NCI-H82 treated with DMSO at 0.1 percent for 48 hours (cell line): Measurements from ENCODE around the gene RBM38.

ENCODE experiments used
- DNase-seq: peaks from one replicate; lab custom pipeline; 2025; ENCODE audit not compliant: unreplicated experiment; lab: John Stamatoyannopoulos, UW

Gene RBM38

DNA sequence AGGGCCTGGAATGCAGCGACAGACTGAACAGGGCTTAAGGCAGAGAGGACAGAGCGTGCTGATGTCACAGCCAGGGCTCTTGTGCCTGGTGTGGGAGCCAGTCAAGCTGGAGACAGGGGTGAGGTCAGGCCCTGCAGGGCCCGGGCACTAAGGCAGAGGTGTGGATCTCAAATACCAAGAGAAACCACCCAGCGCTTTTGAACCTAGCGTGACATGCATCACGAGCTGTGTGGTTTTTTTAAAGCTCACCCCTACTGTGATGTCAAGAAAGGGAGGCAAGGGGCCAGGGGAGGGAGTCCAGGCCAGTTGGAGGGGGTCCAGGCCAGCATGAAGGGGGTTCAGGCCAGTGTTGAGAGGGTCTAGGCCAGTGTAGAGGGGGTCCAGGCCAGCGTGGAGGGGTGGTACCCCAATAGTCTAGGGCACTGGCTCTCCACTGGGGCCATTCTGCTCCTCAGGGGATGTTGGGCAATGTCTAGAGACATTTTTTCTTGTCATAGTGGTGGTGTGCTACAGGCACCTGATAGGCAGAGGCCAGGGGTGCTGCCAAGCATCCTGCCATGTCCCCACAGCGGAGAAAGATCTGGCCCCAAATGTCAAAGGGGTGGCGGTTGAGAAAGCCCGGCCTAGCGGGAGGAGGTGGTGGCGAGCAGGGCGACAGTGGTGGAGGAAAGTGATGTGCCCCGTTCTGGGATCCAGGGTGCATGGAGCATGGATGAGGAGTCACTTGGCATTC is 42.6 kb downstream of the RBM38 start:
- DNase-seq = no peak

DNA sequence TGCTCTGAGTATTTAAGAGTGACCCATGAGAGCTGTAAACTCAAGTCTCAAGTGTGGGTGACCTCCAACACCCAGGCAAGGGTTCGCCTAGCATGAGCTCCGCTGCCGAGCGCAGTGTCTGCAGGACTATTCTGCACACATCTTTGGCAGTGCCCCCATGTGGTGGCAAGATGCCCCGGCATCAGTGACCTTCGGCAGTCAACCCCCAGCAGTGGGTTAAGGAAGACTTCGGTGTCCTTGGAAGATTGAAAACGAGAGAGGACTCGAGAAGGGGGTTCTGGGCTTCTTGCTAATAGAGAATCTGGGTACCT is 43.1 kb downstream of the RBM38 start:
- no peak for DNase-seq

DNA sequence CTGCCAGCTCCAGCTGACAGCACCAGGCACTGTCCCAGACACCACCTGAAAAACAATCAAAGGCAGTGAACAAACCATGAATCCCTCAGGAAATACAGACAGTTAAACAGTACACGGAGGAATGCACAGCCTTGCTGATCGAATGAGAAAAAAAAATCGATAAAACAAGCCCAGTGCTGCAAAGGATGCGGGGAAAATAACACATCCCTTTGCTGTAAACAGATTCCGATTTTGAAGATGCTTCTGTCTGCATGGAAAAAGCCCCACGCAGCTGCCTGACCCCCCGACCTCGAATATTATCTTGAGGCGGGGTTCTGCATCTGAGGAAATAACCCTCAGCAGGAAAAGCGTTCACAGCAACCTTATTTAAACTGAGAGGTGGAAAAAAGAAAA is 43.9 kb downstream of the RBM38 start:
- DNase-seq = no peak

DNA sequence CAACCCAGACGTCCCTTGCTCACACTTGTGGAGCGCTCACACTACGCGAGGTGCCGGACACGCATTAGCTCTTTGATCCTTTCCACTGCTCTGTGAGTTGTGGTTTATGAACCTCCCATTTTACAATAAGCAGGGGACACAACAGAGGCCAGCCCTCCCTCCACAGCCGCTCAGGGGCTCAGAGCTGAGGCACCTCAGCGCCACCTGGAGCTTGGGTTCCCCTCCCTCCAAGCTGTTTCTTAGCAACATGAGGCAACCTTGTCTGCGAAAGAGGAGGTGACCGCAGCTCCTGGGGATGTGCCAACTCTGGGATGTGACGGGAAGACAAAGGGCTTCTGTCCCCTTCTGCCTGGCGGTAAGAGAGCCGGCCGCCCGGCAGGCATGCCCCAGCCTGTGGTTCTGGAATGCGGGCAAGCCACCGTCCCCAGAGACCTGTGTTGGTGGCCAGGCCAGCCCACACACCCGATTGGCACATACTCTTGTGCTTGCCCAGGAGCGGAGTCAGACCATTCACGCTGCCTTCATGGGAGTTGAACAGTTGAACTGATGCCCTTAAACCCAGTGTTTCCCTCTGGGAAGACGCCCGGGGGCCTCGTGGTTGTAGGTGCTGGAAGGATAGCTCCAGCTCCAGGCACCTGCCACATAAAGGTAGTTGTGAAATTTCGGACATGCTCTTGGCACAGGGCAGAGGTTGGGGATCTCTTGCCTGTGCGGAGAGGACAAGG is 44.5 kb downstream of the RBM38 start:
- DNase-seq = no peak

DNA sequence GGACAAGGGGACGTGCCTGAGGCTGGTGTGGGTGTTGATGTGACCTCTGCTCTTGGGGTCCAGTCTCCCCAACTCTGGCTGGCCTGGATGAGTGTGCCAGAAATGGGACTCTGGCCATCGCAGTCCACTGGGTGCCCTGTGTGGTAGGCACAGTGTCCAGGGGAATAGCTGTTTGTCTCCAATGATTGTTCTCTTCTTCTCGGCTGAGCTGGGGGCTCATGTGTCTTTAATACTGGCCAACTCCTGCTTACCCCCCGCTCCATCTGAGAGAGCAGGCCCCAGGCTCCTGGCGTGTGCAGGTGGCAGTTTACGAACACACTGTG is 45.0 kb downstream of the RBM38 start:
- DNase-seq = no peak

DNA sequence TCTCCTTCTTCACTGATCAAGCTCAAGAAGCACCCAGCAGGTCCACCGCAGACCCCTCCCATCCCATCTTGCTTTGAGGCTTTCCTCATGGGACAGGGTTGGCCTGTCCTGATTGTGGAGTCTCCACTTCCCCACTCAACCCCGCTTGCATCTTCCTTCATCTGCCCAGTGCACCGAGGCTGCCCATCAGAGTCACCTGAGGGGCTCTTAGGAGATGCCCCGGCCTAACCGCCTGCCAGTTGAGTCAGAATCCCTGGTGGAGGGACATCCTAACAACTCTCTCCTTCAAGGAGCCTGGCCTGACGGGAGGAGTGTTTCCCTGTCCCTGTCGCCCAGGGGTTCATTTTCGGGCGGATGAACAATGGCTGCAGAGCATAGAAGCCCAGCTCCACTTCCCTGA is 46.1 kb downstream of the RBM38 start:
- no peak for DNase-seq

DNA sequence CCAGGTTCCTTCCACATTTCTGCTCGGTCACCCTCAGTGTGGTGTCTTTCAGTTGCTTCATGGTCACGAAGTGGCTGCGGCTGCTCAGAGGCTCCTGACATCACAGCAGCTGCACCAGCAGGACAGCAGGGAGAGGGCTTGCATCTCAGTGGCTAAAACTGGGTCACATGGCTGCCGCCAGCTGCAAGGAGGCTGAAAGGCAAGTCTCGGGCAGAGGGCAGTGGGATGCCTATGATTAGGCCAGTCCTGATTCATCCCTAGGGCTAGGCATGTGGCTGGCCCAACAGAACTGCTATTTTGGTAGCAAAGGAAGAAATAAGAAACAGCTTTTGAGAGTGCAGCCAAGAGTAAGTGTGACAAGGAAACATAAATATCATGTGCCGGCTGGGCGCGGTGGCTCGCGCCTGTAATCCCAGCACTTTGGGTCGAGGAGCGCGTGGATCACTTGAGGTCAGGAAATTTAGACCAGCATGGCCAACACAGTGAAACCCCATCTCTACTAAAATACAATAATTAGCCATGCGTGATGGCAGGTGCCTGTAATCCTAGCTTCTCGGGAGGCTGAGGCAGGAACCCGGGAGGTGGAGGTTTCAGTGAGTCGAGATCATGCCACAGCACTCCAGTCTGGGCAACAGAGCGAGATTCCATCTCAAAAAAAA is 46.6 kb downstream of the RBM38 start:
- DNase-seq = no peak

DNA sequence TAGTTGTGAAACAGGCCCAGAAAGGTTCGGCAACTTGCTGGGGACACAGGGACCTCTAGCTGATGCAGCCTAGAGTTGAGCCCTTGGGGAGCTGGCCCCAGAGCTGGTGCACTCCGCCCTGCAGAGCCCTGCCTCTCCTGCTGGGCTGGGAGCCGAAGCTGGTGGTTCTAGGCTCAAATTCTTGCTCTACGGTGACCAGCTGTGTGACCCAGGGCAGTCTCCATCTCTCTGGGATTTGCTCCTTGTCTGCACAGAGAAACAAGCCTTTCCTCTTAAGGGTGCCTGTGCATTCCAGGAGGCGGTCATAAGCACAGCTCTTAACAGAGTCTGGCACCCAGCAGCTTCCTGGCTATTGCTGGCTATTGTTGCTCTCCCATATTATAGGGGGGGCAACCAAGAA is 47.4 kb downstream of the RBM38 start:
- no peak for DNase-seq

DNA sequence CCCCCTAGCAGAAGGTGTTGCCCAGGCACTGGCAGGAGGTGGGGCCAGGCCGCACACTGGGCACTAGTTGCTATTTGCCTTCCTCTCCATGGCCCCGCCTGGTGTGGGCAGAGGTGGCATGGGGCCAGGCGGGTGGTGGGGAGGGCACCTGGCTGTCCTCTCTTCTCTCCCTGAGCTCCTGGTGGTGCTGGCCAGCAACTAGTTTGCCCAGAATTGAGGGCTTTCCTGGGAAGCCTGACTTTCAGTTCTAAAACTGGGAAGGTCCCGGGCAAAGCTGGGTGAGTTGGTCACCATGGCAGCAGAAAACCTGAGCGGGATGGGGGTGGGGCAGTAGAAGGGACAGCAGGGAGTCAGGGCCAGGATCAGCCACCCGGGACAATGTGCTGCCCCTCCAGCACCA is 48.2 kb downstream of the RBM38 start:
- no peak for DNase-seq

DNA sequence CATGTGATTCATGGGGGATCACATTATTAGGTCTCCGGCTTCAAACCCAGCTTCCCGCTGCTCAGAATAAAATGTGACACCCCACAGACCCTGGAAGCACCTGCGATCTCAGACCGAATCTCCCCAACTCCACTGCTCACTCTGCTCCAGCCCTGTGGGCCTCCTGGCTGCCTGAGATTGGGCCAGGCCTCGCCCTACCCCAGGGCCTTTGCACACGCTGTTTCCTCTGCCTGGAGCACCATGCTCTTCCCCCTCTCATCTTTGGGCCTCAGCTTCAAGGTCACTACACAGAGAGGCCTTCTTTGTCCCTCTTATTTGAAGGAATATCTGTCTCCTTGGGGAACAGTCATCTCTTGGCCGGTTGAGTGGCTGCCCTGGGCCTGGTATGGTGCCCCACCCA is 48.8 kb downstream of the RBM38 start:
- DNase-seq = no peak

DNA sequence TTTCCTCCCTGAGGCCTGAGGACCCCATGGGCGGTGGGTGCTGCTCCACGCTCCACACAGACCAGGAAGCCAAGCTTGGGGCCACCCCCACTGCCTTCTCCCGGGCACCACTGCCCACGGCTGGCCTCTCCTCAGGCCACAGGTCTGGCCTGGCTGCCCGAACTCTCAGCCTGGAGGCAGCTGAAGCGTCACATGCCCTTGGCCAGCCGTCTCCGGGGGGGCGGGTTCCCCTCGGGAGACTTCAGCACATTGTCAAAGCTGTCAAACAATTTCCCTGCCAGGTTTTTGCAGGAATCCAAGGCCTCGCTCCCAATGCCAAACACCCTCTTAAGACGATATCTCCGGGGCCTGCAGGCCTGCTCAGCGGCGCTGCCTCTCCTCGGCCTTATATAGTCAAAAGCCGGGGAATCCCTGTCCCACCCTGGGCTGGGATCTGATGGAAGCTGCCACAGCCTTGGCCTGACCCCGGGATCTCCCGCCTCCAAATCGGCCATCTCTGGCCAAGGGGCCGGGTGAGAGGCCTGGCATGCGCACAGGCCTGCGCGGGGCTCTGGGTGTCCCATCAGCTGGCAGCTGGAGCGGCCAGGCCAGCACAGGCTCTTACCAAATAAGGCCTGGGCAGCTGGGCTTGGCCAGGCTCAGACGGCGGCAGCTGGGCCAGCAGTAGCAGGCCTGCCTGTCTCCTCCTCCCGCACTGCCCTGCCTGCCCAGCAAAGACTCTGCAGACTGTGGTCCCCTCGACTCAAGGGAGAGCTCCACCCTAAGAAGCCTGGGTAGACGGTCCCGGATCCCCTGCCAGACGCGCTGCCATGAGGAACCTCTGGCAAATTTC is 49.7 kb downstream of the RBM38 start:
- DNase-seq = no peak

DNA sequence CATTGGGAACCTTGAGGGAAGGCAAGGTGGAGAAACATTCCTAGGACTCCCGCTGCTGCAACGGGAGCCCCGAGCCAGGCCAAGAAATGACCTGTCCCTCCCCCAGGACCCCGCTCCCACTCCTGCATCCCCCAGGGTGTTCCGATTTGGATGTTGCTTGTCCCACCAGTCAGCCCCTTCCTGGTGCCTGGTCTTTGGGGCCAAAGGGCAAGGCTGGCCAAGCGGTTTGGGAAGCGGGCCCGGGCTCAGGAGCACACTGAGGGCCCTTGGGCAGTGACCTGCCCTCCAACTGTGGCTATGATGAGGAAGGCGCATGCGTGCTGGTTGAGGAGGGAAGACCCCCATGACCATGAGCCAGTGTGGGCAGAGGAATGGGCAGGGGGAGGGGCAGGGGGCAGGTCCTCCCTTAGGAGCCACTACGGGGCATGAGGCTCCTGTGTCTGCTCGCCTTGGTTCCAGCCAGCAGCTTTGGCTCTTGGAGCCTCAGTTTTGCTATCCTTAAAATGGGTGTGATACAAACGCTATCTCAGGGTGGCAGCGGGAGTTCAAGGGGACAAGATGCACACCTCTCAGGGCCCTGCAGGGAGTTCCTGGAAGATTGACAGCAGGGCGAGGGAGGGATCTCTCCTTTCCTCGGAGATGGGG is 50.4 kb downstream of the RBM38 start:
- no peak for DNase-seq

DNA sequence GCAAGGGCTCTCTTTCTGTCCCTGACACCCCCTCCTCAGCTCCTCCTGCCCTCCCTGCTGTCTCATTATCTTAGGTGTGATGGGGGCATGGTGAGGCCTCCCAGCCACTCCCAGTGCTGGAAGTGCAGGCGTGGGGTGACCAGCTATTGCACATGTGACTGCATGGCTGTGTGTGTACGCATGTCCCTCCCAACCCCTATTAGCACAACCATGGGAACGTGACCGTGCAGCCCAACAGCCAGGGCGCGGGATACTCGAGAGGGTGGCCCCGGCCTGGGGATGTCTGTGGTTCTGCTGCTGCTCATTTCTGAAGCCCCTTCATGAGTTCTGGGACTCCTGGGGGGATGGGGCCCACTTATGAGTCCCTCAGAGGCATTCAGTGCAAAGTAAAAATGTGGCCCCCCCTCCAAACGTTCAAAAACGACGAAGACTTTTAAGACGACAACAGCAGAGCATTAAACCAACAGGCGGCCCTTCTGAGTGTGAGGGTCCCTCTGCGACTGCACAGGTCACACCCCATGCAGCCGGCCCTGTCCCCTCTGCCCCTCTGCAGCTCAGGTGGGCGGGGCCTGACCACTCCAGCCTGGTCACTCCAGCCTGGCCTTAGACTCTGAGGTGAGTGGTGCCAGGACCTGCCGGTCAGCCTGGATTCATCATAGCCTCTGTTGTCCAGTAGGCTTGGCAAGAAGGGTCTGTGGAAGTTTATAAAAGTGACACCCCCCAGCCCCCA is 51.1 kb downstream of the RBM38 start:
- DNase-seq = no peak

DNA sequence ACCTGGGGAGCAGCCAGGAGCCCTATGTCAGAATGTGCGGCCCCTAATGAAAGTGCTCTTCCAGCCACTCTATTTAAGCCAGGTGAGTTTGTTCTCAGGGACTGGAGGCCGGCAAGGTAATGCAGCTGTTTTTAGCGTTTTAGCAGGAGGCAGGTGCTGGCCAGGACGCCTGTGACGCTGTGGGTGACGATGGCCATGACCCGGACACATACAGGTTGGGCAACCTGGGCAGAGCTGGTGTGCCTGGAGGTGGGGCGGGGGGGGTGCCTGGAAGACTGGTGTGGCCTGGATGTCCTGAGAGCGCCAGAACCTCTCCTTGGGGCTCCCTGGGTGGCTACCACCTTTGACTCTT is 51.7 kb downstream of the RBM38 start:
- no peak for DNase-seq

DNA sequence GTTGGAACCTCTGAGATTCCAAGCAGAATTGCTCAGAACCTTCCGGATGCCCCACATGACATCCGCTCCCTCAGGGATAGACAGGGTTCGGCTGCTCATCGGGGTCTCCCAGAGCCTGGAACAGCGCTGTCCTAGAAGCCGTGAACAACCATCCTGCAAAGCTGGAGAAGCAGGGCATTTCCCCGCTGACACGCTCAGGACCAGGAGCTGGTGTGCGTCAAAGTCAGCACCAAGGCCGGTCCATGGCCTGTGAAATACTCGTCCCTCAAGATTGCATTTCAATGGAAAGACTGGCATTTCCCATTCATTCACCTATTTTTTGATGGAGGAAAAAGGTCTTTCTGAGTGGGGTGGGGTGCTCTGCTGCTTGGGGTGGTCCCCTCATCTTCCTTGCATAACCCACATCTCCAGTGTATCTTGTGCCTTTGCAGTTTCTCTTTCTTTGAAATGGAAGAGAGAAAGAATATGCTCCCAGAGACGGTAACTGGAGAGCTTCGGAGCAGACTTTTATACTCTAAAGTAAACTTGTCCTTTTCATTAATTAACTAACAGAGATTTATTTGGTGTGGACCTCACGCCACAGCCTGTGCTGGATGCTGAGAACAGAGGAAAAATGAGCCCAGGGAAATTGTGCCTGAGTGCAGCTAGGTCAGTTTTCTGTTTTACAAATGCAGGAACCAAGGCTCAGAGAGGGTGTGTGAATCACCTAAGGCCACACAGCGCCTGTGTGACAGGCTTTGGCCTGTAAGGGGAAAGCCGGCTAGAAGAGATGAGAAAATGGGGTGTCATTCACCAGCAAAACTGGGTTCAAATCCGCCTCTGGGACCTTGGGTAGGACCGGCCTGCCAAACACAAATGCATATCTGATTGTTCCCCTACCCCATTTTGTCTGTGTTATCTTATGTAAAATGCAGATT is 52.4 kb downstream of the RBM38 start:
- no peak for DNase-seq

DNA sequence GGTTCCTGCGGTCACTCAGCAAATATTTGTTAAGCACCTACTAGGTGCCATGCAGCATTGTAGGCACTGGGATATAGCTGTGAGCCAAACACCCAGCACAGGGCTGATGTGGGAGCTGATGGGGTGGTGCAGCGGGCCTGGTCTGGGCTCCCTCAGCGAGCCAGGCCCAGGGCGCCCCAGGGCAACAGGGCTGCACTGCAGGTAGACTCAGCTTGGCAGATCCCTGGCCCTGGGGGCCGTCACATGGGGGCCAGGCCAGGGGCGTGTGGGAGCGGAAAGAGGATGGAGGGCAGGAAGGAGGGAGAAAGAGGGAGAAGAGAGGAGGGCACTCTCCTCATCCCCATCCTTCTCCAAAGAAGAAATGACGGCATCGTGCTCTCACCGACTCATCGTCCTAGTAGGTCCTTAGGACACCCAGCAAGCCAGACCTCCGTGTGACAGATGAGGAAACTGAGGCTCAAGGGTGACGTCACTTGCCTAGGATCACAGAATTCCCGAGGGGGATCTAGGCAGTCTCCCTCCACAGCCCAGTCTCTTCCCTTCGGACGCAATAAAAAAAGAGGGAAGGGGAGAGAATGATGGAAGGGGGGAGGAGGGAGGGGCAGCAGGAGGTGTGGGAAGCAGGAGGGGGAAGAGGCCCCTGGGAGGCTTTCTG is 53.3 kb downstream of the RBM38 start:
- DNase-seq = no peak

DNA sequence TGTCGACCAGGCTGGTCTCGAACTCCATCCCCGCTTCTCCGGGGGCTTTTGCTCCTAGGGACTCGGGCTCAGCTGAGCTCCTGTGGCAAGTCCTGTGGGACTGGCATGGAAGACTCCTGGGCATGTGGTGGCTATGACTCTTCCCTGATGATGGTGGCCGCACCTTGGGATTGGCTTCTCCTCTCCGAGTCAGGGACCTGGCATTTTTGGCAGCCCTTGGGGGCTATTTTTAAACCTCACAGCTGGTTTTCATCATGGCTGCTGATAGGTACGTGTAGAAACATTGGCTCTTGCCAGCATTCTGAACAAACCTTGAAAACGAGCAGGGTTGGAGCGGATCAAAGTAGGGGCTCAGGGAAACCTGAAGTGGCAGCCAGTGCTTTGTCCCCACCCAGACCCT is 54.1 kb downstream of the RBM38 start:
- no peak for DNase-seq

DNA sequence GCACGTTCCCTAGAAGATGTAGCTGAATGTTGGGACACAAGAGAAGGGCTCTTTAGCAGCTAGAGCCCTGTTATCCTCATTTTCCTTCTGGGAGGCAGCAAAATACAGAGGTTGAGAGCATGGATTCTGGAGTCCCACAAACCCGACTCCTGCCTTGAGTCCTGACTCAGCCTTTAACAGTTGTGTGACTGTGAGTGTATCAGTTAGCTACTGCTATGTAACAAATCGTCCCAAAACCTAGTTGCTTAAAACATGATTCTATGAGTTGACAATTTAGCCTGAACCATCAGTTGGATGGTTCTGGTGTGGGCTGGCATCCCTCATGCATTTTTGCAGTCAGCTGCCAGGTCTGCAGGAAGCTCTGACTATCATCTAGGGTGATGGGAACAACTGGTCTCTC is 54.6 kb downstream of the RBM38 start:
- DNase-seq = no peak

DNA sequence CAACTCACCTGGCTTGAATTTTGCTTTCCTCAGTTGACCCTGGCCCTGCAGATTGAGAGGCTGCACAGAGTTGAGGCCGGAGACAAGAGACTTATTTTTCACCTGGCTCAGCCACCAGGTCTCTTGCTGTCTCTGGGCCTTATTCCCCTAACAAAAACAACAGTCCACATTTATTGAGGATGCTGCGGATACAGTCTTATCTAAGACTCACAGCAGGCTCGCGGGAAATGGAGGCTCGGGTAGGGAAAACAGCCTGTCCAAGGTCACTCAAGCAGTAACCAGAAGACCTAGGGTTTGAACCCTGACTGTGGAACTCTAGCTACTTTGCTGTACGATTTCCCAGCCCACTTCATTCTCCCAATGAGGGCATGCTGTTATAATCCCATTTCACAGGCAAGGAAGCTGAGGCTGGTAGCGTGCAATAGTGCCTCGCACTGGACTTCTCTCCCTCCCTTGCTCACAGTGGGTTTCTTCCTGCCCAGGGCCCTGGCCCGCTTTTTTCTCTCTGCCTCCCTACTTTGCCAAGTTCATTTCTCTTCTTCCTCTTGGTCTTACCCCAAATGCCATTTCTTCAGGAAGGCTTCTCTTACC is 57.7 kb downstream of the RBM38 start:
- no peak for DNase-seq
